GM12878 (cell line): ENCODE measurements around the gene JPH4. TPM values are rescaled to one million over a fixed set of nuclear protein-coding genes. Genes with fewer than 3 reads are reported as not detected.

Experiments
- ATF7 ChIP-seq: fragments of 450-650 bp; IDR thresholded peaks from 2 replicates; pipeline ENCODE4 v1.6.1; 2016; ENCODE audit warnings: low read depth, mild to moderate bottlenecking
- BCL3 ChIP-seq: IDR thresholded peaks from 2 replicates; pipeline ENCODE4 v1.6.1; 2011; ENCODE audit warnings: borderline replicate concordance, low read depth, mild to moderate bottlenecking, moderate library complexity, low read length; ENCODE audit not compliant: insufficient read depth, poor library complexity, severe bottlenecking
- DPF2 ChIP-seq: fragments of 450-650 bp; IDR thresholded peaks from 2 replicates; pipeline ENCODE4 v1.6.1; 2017; ENCODE audit warnings: mild to moderate bottlenecking
- ELK1 ChIP-seq: IDR thresholded peaks from 2 replicates; pipeline ENCODE4 v1.6.1; 2012; ENCODE audit warnings: low read depth, low read length, improper control_type of control experiment
- EP300 ChIP-seq, 2 experiments: fragments of 150-350 bp in 1 of 2; IDR thresholded peaks; 2 replicates each; pipeline ENCODE4 v1.6.1; 2011 to 2012; ENCODE audit warnings: low read depth in 2 of 2, low read length in 2 of 2, borderline replicate concordance in 1 of 2, improper control_type of control experiment in 1 of 2, inconsistent platforms in 1 of 2; ENCODE audit not compliant: control insufficient read depth in 1 of 2
- EZH2 ChIP-seq: IDR thresholded peaks from 2 replicates; pipeline ENCODE4 v1.6.1; 2012; ENCODE audit warnings: low read depth, mild to moderate bottlenecking, control low read depth, inconsistent platforms, low read length, borderline replicate concordance; ENCODE audit not compliant: control insufficient read depth
- FOXK2 ChIP-seq: fragments of 450-650 bp; IDR thresholded peaks from 2 replicates; pipeline ENCODE4 v1.6.1; 2017; ENCODE audit warnings: mild to moderate bottlenecking, moderate library complexity
- GATAD2B ChIP-seq: fragments of 450-650 bp; conservative IDR thresholded peaks from 2 replicates; pipeline ENCODE4 v1.6.1; 2017; ENCODE audit warnings: low read depth, mild to moderate bottlenecking, moderate library complexity
- HDAC2 ChIP-seq: fragments of 200-600 bp; sonication (generic); IDR thresholded peaks from 2 replicates; pipeline ENCODE4 v1.6.1; 2017
- KDM1A ChIP-seq: fragments of 200-600 bp; sonication (generic); IDR thresholded peaks from 2 replicates; pipeline ENCODE4 v1.6.1; 2016; ENCODE audit warnings: borderline replicate concordance
- MEF2A ChIP-seq: IDR thresholded peaks from 2 replicates; pipeline ENCODE4 v1.6.1; 2011; ENCODE audit warnings: low read depth, mild to moderate bottlenecking, low read length, moderate library complexity; ENCODE audit not compliant: insufficient read depth
- MXI1 ChIP-seq: fragments of 150-350 bp; IDR thresholded peaks from 2 replicates; pipeline ENCODE4 v1.6.1; 2011; ENCODE audit warnings: low read depth, mild to moderate bottlenecking, inconsistent platforms, low read length, improper control_type of control experiment
- NFYB ChIP-seq: IDR thresholded peaks from 2 replicates; pipeline ENCODE4 v1.6.1; 2011; ENCODE audit warnings: low read depth, mild to moderate bottlenecking, low read length, improper control_type of control experiment, moderate library complexity; ENCODE audit not compliant: insufficient read depth
- RELB ChIP-seq: fragments of 450-650 bp; IDR thresholded peaks from 2 replicates; pipeline ENCODE4 v1.6.1; 2017; ENCODE audit warnings: low read depth, mild to moderate bottlenecking, moderate library complexity
- REST ChIP-seq: IDR thresholded peaks from 2 replicates; pipeline ENCODE4 v1.6.1; 2012; ENCODE audit warnings: mild to moderate bottlenecking, low read depth, low read length
- SKIL ChIP-seq: fragments of 450-650 bp; IDR thresholded peaks from 2 replicates; pipeline ENCODE4 v1.6.1; 2017; ENCODE audit warnings: mild to moderate bottlenecking, low read depth, inconsistent platforms; ENCODE audit not compliant: poor library complexity, severe bottlenecking
- STAT3 ChIP-seq: IDR thresholded peaks from 2 replicates; pipeline ENCODE4 v1.6.1; 2011; ENCODE audit warnings: low read depth, low read length, improper control_type of control experiment
- TARDBP ChIP-seq: IDR thresholded peaks from 2 replicates; pipeline ENCODE4 v1.6.1; 2016; ENCODE audit warnings: borderline replicate concordance
- ZNF24 ChIP-seq: fragments of 450-650 bp; IDR thresholded peaks from 2 replicates; pipeline ENCODE4 v1.6.1; 2017; ENCODE audit warnings: antibody characterized with exemption, mild to moderate bottlenecking
- ZNF622 ChIP-seq: fragments of 450-650 bp; IDR thresholded peaks from 2 replicates; pipeline ENCODE4 v1.6.1; 2017; ENCODE audit warnings: mild to moderate bottlenecking, inconsistent platforms
- polyA plus RNA-seq, 11 experiments: library from polyadenylated mRNA; depleted of rRNA in 4 of 11; unstranded in 6 of 11; stranded (reverse) in 5 of 11; fragments of >200 nt; fragmentation: Nextera tagmentation in 4 of 11; fragmentation: Illumina TruSeq in 1 of 11; extraction: Ambion mirVana in 4 of 11; extraction: Trizol in 1 of 11; gene quantifications; 1 replicate in 1 of 11; 2 replicates in 10 of 11; pipeline versions ENCODE4 v1.2.1 to v1.2.3, GENCODE V29; 2011 to 2016; ENCODE audit warnings: inconsistent platforms in 2 of 11, missing spikeins in 2 of 11, low read depth in 1 of 11
- total RNA-seq, 4 experiments: library from RNA; depleted of rRNA in 3 of 4; stranded (reverse); fragments of >200 nt in 3 of 4; fragmentation: Illumina TruSeq in 1 of 4; extraction: Trizol in 1 of 4; gene quantifications; 2 replicates each; pipeline versions ENCODE4 v1.2.1 to v1.2.3, GENCODE V29; 2013 to 2021

The JPH4 gene
- total and polyA plus RNA-seq, 10 of the 15 experiments (the other 5 are each of a cell fraction or from before 2014, with no cell fraction given): 0.48 to 10.3 (median 3.8) TPM

- TF ChIP-seq GATAD2B: peak; percentile 41; the same call in 1 of the 2 replicates
- no peak for TF ChIP-seq REST
- no peak for TF ChIP-seq ELK1
- TF ChIP-seq MEF2A: peak; percentile 99
- peak; percentile 80 for TF ChIP-seq BCL3
- TF ChIP-seq FOXK2: no peak
- no peak for TF ChIP-seq EZH2
- no peak for TF ChIP-seq NFYB
- no peak for TF ChIP-seq TARDBP
- peak; percentile 64 for TF ChIP-seq SKIL
- no peak for TF ChIP-seq STAT3
- no peak for TF ChIP-seq ZNF622
- no peak for TF ChIP-seq HDAC2
- TF ChIP-seq ZNF24: no peak
- TF ChIP-seq ATF7: peak; percentile 92
- TF ChIP-seq KDM1A: no peak
- peak in 1 of 2 experiments; percentile 79; a peak in 1 of 4 replicates for TF ChIP-seq EP300 (IDR thresholded peaks at IDR 0.05; ENCODE audit: borderline replicate concordance in 1 of 2, control insufficient read depth in 1 of 2, low read depth in 2 of 2, low read length in 2 of 2)
- peak; percentile 68; the same call in 1 of the 2 replicates for TF ChIP-seq RELB
- TF ChIP-seq DPF2: peak; percentile 69
- TF ChIP-seq MXI1: no peak
These were observed 27.5 kb upstream of the JPH4 start (continued) for GRCh38 chr14:23605931-23606585.
